Measurements from ENCODE around the gene ZDHHC8.

- TF ChIP-seq CTCF (IDR thresholded peaks at IDR 0.05; ENCODE audit: poor library complexity) (no peak), EZH2phosphoT487 (IDR thresholded peaks at IDR 0.05; ENCODE audit: low read depth, severe bottlenecking, unreplicated experiment) (no peak), EZH2 (IDR thresholded peaks at IDR 0.05; ENCODE audit: borderline replicate concordance) (no peak)
Observed at GRCh38 chr22:20133930-20134549, 2.4 kb downstream of the ZDHHC8 start.

All from hepatocyte (in vitro differentiated cells).